Mucosa of descending colon (tissue), 3 donors: ENCODE results near the gene FSIP2. TPM values are rescaled to one million over a fixed set of nuclear protein-coding genes. Genes with fewer than 3 reads are reported as not detected.
A peak's percentile ranks its signal among the peaks of the same experiment; 100 is the strongest.

Experiments
- ATAC-seq: fragments of 200-7000 bp; cut with Tn5 transposase; one replicate; pipeline ENCODE4 v1.9.1; 2020; ENCODE audit warnings: mild to moderate bottlenecking, moderate library complexity
- DNase-seq, 3 donors: peaks; one replicate each; pipeline ENCODE4 v3.0.0-alpha.2; 2020
- H3K36me3 ChIP-seq: fragments of 200-600 bp; one replicate; pipeline ENCODE4 v1.8.0; 2021; ENCODE audit warnings: low read depth, mild to moderate bottlenecking
- H3K4me1 ChIP-seq: fragments of 200-600 bp; one replicate; pipeline ENCODE4 v1.8.0; 2021; ENCODE audit warnings: low read depth, mild to moderate bottlenecking
- H3K4me3 ChIP-seq: fragments of 200-600 bp; one replicate; pipeline ENCODE4 v1.8.0; 2021; ENCODE audit warnings: mild to moderate bottlenecking
- H3K9me3 ChIP-seq: fragments of 200-600 bp; one replicate; pipeline ENCODE4 v1.8.0; 2021; ENCODE audit warnings: mild to moderate bottlenecking
- CTCF ChIP-seq: fragments of 200-600 bp; IDR thresholded peaks from one replicate; pipeline ENCODE4 v1.8.0; 2022; ENCODE audit warnings: antibody characterized with exemption, mild to moderate bottlenecking
- intact Hi-C, 2 donors: fragments of 100-400 bp; cut with DNase I in 1 of 2; cut with micrococcal nuclease in 1 of 2; formaldehyde crosslinking; loops; one replicate each; pipeline versions ENCODE4 v1.11.0 to v1.11.1; 2022; cut with DNase I, micrococcal nuclease
- long read RNA-seq, 2 donors: library from polyadenylated mRNA; unstranded; transcript quantifications; one replicate each; pipeline ENCODE4 v2.0.0, GENCODE V29; 2019 to 2021
- total RNA-seq, 3 donors: library from RNA; stranded (reverse); fragmentation: NEBNext Ultra II Directional in 2 of 3; extraction: Animal tissue kit (Norgen Biotek cat#: 25700) in 2 of 3; gene quantifications; one replicate each; pipeline versions ENCODE4 v1.2.1 to v1.2.4, GENCODE V29; 2021 to 2023
- donor health status: DM: no; HTN: no; CAD: no; lungs with moderate emphysema.
- donor health status: DM: no; HTN: no; CAD: no.
- donor health status: DM: no; HTN: yes; CAD: no.

The FSIP2 gene, protein sequence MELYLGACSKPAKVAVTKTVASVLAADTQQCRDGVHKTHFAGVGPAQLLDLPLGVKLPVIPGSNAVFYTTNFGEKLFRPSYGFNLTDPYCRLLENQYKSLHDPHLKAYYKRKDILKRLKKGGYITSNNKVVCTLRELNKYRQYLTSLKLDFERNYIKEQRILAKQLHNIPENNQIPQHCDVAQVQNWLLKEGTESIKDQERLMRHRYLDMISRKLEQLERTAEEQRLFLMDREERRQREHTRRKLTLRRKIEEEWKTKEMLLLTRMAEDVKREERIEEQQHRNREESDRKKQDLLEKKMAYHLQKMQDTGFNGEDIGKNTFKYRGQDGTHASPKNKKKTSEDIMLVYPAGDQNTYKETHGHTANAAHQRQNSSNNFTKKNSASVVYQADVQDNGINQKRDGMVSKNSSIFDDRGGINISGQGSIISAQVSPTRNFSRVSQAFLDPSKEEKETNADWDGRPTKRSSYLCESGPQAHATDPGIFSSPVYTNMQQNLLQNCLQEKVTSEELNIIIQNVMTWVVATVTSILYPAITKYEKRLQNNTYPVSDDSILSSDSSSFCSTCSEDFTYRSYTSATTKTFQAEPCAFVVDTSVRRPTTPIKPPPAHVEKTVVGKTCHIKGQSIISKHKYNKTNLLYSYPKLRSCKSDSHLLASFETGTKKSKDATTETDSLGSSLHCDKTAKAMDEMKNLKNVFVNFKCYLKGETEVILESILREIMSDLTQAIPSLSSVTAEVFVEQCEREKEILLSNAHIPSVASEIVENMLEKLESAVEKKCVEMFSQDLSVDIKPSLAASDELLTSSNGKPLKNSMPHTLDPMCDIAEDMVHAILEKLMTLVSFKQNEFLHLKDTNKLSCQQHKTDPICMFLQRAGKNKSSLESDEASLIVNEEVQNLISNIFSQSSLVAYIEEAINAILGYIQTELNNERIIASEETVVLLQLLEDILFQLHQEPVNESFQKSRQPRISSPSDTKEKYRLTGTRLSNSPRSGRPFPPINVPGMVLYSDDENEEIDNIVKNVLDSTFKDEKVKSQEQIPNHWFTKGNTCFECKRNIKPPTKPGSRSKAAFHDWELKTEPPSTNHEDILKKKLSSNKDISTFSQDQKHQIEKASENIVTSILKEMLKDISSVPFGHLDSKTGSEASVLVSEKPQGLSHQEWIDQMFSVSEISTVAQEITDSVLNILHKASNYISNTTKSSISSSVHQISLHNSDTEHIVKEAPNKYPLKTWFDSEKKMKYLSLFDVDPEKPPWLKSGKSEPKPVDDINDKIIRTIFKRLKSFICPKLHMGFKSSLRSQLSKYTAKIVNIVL (N-terminal part only)
- total RNA-seq = 10 to 100 TPM in 1 of 3 donors, 1 to 10 TPM in 2; 6.7 to 22.1 (median 8.3) TPM
- long read RNA-seq, donor 1, partial matches to known transcripts = 0 of 3 reads
- long read RNA-seq, donor 1, other reads (novel, unspliced or antisense) = 3 of 3 reads
- long read RNA-seq, donor 2, partial matches to known transcripts = 1 of 4 reads
- long read RNA-seq, donor 2, other reads (novel, unspliced or antisense) = 3 of 4 reads

DNA sequence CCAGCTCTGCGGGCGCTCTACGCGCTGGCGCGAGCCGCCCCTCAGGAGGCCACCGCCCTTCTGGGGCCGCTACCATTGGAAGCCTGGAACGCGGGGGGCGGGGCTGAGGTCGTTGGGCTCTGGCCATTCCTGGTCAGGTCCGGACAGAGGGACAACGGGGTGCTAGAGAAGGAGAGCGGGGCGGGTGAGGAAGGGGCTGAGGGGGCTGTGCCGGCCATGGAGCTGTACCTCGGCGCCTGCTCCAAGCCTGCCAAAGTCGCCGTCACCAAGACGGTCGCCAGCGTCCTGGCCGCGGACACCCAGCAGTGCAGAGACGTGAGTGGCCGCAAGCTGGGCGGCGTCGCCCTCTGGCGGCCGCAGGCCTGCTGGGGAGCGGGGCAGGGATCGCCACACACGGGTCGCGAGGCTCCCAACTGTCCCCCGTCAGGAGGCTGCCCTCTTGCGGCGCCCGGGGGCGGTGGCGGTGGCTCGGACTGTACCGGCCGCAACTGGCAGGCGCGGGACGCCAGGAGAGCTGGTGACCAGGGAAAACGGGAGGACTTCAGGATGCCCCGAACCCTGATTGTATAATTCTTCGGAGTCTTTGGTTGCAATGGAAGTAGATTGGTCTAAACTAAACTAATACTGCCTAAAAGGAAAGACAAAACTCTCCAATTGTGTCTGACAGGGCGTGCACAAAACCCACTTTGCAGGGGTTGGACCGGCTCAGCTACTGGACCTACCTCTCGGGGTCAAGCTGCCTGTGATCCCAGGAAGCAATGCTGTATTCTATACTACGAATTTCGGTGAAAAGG lies at the start of gene FSIP2:
Gene FSIP2 (plus strand): TSS at position 126 of the 794 bp plus-strand sequence. CDS start 91 bp downstream, at position 217.
- intact Hi-C loops = no loop called here

GRCh38 chr2:185689906-185690539 lies 48.6 kb upstream of the FSIP2 start:
- ATAC-seq = no peak
- TF ChIP-seq CTCF = no peak
- no peak for DNase-seq
- no peaks in the 10 kb centered on the region for H3K36me3 ChIP-seq
- H3K4me1 ChIP-seq = no peaks in the 10 kb centered on the region
- H3K9me3 ChIP-seq = no peaks in the 10 kb centered on the region
- intact Hi-C loops = no loop called here
- no peak overlapping the region for H3K4me3 ChIP-seq

More for the DNA sequence above, at the start of gene FSIP2:
- Histone ChIP-seq H3K4me3 (no peak within 1 kb of the TSS), H3K36me3 (no peaks in the 10 kb centered on the region), H3K4me1 (no peaks in the 10 kb centered on the region), H3K9me3 (peaks cover 6% of the 10 kb centered on the region)
- DNase-seq (peak; percentile 75 to 90 (median 86)), ATAC-seq (peak; percentile 100)
- peak; percentile 66 for TF ChIP-seq CTCF

DNA sequence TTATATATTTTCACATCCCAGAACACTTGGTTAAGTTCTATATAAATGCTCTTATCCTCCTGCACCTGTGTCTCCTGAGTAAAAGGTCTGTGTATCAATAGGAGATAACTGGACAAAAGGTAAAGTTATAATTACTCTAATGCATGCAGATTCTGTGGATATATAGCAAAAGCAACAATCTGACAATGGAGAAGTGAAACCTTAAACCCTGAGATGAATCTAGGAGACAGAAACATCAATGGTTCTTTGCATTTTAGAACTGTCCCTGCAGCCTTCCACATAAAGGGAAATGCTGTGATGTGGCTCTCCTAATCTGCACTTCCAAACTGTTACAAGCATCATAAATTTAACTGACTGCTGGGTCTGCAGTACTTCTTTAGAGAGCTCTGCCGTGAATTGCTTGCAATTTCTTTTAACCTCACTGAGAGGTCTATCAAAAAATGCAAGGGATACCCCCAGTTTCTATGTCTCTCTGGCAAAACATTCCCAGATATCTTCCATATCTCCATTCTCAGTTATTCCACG lies 42.8 kb upstream of the FSIP2 start:
- no peaks in the 10 kb centered on the region for H3K4me1 ChIP-seq
- ATAC-seq (no peak), DNase-seq (no peak)
- no peak for TF ChIP-seq CTCF
- intact Hi-C loops = no loop called here
- no peaks in the 10 kb centered on the region for H3K36me3 ChIP-seq
- H3K4me3 ChIP-seq = no peak overlapping the region
- H3K9me3 ChIP-seq = no peaks in the 10 kb centered on the region

DNA sequence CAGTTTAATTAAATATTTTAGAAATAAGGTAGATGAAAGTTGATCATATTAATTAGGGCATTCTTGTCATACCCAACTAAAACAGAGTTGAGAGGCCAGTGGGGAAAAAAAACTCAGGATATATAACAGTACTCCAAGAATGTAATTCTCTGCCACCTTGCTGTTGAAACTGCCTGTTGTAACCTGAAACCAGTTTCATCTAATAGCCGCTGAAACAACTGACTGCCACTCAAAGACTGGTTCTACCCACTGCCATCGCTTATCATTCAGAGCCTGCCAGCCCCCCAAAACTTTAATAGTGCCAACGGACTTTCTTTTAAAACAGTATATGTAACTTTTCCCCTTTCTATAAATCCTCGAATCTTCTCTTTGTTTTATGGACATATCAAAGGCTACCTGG lies 37.7 kb upstream of the FSIP2 start:
- H3K36me3 ChIP-seq = no peaks in the 10 kb centered on the region
- no peak for TF ChIP-seq CTCF
- no peaks in the 10 kb centered on the region for H3K4me1 ChIP-seq
- DNase-seq (no peak), ATAC-seq (no peak)
- intact Hi-C loops = no loop called here
- H3K4me3 ChIP-seq = no peak overlapping the region
- H3K9me3 ChIP-seq = no peaks in the 10 kb centered on the region
